Chondrocyte (in vitro differentiated cells): ENCODE measurements around the gene RHOD. TPM values are rescaled to one million over a fixed set of nuclear protein-coding genes. Genes with fewer than 3 reads are reported as not detected.

Experiments used
- DNase-seq: peaks from one replicate; pipeline ENCODE4 v3.0.0; 2021; ENCODE audit warnings: mixed read lengths, low spot score
- H3K27ac Mint-ChIP-seq: one replicate; pipeline ENCODE4 v1.8.0; 2021; ENCODE audit warnings: mild to moderate bottlenecking, moderate library complexity, mixed read lengths; ENCODE audit not compliant: unreplicated experiment
- H3K27me3 Mint-ChIP-seq: 2 replicates; pipeline ENCODE4 v1.8.0; 2021; ENCODE audit warnings: low read depth, mixed read lengths
- H3K36me3 Mint-ChIP-seq: 2 replicates; pipeline ENCODE4 v1.8.0; 2021; ENCODE audit warnings: low read depth, mixed read lengths
- H3K4me1 Mint-ChIP-seq: 2 replicates; pipeline ENCODE4 v1.8.0; 2021; ENCODE audit warnings: low read depth, mild to moderate bottlenecking, mixed read lengths
- H3K4me3 Mint-ChIP-seq: one replicate; pipeline ENCODE4 v1.8.0; 2021; ENCODE audit warnings: mild to moderate bottlenecking, moderate library complexity, mixed read lengths; ENCODE audit not compliant: unreplicated experiment
- H3K9me3 Mint-ChIP-seq: 2 replicates; pipeline ENCODE4 v1.8.0; 2021; ENCODE audit warnings: low read depth, mixed read lengths
- CTCF ChIP-seq: fragments of 200-600 bp; sonication (generic); IDR thresholded peaks from 2 replicates; pipeline ENCODE4 v1.5.0; 2021; ENCODE audit warnings: antibody characterized with exemption, mild to moderate bottlenecking, moderate library complexity
- total RNA-seq: library from RNA; stranded (reverse); gene quantifications from 3 replicates; pipeline ENCODE4 v1.2.1, GENCODE V29; 2021

The RHOD gene
- total RNA-seq, 1 donor from 2014 or later, result 26.0 TPM

- H3K36me3 Mint-ChIP-seq, result no peaks in the 10 kb centered on the region
- no peaks in the 10 kb centered on the region for H3K27me3 Mint-ChIP-seq
- H3K27ac Mint-ChIP-seq, result no peak overlapping the region
- no peaks in the 10 kb centered on the region for H3K9me3 Mint-ChIP-seq
- no peak for DNase-seq
- no peak for TF ChIP-seq CTCF
- H3K4me3 Mint-ChIP-seq, result no peak overlapping the region
- H3K4me1 Mint-ChIP-seq, result peaks cover 25% of the 10 kb centered on the region
Observed at GRCh38 chr11:67051180-67051893, 5.3 kb upstream of the RHOD start.

- Mint-ChIP-seq H3K27ac (no peak overlapping the region), H3K27me3 (no peaks in the 10 kb centered on the region), H3K4me3 (no peak overlapping the region), H3K9me3 (no peaks in the 10 kb centered on the region), H3K4me1 (peaks cover 28% of the 10 kb centered on the region), H3K36me3 (no peaks in the 10 kb centered on the region)
- no peak for DNase-seq
- TF ChIP-seq CTCF, result no peak
Observed at GRCh38 chr11:67051945-67052488, 4.6 kb upstream of the RHOD start.

DNA sequence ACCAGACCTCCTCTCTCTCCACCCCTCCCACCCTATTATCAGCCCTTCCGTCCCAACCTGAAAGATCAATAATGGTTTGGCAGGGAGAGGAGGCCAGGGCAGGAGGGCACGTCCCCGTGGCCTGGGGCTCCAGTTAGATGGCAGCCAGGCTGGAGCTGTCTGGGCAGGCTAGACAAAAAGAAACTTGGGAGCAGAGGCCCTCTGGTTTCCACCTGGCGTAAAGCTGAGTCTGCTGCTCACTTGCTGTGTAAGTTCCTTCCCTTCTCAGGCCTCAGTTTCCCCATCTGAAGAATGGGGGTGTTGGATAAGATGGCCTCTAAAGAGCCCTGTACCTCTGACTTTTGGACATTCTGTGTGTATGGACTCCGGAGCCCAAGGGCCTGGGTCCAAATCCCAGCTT, 3.8 kb upstream of the RHOD start:
- DNase-seq, result no peak
- H3K36me3 Mint-ChIP-seq, result no peaks in the 10 kb centered on the region
- H3K4me1 Mint-ChIP-seq, result peaks cover 31% of the 10 kb centered on the region
- H3K27ac Mint-ChIP-seq, result no peak overlapping the region
- H3K9me3 Mint-ChIP-seq, result no peaks in the 10 kb centered on the region
- H3K27me3 Mint-ChIP-seq, result no peaks in the 10 kb centered on the region
- no peak for TF ChIP-seq CTCF
- no peak overlapping the region for H3K4me3 Mint-ChIP-seq

DNA sequence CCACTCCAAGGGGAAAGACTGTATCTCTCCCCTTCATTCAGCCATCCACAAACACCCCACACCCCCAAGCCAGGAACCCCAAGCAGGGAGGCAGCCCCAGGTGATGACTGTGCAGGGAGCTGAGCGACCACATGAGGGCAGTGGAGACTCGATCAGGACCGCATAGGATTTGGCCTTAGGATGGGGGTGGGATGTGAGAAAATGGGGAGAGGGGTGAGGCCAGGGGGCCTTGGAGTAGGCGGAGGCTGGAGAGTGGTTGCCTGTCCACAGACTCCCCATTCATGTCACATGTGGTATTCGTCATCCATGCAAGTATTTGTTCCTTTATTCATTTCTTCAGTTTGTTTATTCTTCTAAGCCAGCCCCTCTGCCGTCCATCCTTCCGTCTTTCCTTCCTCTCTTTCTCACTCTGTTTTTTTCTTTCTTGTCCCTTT, 2.7 kb upstream of the RHOD start:
- Mint-ChIP-seq H3K27ac (peak overlapping the region; percentile 84), H3K9me3 (no peaks in the 10 kb centered on the region), H3K36me3 (no peaks in the 10 kb centered on the region), H3K4me3 (no peak overlapping the region), H3K4me1 (peaks cover 31% of the 10 kb centered on the region), H3K27me3 (no peaks in the 10 kb centered on the region)
- DNase-seq, result no peak
- peak; percentile 91 for TF ChIP-seq CTCF

GRCh38 chr11:67054346-67054835, 2.3 kb upstream of the RHOD start:
- no peak overlapping the region for H3K4me3 Mint-ChIP-seq
- no peak for TF ChIP-seq CTCF

More at GRCh38 chr11:67054346-67054835, 2.3 kb upstream of the RHOD start:
- Mint-ChIP-seq H3K36me3 (no peaks in the 10 kb centered on the region), H3K27ac (peak overlapping the region; percentile 84), H3K27me3 (no peaks in the 10 kb centered on the region), H3K9me3 (no peaks in the 10 kb centered on the region), H3K4me1 (peaks cover 31% of the 10 kb centered on the region)
- DNase-seq, result no peak
